GM21723 (cell line): ENCODE measurements around the gene AUTS2.

Experiments
- ATAC-seq: cut with Tn5 transposase; IDR thresholded peaks from one replicate; pipeline ENCODE4 v1.9.1; 2021; ENCODE audit warnings: mild to moderate bottlenecking, moderate library complexity; ENCODE audit not compliant: unreplicated experiment

AUTS2 gene

DNA sequence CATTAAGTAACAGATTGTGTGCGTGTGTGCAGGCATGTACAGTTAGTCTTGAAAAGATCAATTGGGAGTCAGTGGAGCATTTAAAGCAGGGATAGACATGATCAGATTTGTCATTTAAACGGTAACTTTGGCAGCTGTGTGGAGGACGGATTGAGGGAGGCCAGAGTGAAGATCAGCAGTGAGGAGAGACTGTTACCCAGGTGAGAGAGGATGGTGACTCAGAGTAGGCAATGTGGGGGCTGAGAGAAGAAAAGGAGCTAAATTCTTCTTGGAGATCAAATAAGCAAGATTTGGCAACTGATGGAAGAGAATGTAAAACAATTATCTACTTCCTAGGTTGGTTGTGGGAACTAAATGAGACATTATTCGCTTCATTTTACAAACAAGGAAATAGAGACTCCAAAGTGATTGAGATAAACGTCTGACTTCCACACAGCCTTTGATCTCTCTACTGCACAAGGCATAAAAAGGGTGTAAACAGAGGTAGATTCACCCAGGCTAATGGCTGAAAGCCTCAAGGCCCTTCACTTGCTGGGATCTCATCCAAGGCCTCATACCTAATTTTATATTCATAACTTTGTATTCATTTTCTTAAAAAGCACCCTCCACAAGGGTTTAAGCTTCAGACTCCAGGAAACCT, 868.6 kb downstream of the AUTS2 start:
- ATAC-seq: no peak

- ATAC-seq: no peak
Observed at GRCh38 chr7:70470746-70471145, 872.5 kb downstream of the AUTS2 start.

DNA sequence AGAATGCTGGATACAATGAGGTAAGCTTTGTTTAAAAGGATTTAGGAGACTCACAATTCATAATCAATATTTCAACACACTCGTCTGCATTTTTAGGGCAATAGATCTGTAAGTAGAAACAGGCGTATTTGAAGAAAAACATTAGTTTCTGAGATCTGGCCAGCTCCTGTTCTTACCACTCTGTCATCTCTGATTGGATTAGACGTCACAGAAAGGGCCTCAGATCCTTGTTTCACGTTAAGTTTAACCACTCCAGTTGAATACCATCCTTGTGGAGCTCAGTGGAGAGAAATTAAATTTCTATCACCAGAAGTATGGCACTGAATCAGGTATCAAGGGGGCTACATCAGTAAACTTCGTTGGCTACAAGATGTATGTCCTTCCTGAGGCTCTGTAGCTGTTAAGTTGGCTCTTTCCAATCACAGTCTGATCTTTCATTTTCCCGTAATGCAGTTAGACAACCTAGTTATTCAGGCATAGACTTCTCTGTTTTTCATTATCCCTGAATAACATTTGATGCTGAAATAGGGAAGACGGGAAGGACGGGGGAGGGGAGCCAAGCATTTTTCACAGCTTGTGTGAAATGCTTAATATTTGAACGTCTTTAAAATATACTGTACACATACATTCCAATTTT, 874.4 kb downstream of the AUTS2 start:
- ATAC-seq: no peak

GRCh38 chr7:70474639-70475234, 876.5 kb downstream of the AUTS2 start:
- ATAC-seq: no peak

- ATAC-seq: no peak
Observed at GRCh38 chr7:70477036-70478010, 879.0 kb downstream of the AUTS2 start.

DNA sequence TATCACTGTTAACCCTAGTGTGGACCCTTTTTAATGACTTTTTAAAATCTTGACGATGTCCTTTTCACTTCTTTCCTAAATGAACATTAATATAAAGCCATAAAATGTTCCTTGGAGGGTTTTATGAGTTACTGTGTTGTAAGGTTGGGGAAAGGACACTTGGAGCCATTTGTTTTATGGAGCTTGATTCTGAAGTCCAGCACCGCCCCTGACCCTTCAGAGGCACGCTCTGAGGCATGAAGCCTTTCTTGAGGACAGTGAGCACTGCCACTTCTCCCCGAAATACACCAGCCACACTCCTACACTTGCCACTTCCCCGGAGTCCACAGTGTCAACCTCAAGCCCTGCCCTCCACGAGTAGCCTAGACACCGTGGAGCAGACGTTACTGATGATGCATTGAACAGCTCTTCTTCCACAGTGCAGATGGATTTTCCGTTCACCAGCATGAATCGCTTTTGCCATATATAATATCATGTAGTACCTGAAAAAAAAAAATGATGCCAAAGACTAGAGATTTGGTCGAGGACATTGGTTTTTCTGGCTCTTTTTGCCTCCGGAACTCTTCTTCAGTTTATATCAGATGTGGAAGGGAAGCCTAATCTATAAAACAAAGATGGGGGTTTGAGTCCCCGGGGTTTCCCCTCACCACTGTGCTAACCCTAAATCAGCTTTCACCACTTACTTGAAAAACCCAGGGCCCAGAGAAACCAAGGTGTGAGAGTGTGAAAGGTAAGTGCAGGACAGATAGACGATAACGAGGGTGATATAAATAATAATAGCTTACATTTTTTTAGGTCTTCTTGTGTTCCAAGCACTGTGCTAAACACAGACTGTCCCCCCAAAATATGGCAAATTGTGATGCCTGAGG, 881.1 kb downstream of the AUTS2 start:
- no peak for ATAC-seq

DNA sequence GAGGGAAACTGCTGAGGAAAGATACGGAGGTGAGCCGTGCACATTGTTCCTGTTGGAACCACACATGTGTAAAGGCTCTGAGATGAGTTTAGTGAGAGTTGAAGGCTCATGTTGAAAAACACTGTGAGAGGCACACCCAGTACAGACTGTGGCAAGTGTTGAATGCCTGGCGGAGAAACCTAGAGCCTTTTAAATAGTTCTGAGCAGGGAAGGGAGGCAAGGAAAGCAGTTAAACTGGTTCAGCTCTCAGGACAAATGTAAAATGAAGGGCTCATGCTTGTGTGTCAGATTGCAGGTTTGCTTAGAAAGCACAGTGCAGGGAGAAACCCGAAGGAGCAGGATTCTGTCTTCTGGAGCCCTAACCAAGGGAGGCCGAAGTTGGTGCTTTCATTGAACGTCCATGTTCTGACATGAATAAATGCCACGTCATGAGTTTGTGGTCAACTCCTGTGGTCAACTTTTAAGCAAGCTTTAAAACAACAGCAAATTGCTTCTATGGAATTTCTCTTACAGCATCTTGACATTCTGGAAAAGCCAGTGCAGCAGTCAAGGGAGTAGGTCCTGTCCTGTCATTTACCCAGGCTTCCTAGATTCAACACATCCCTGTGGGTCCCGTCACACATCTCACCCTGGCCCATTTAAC, 882.8 kb downstream of the AUTS2 start:
- no peak for ATAC-seq

- no peak for ATAC-seq
Observed at GRCh38 chr7:70481570-70482123, 883.4 kb downstream of the AUTS2 start.

DNA sequence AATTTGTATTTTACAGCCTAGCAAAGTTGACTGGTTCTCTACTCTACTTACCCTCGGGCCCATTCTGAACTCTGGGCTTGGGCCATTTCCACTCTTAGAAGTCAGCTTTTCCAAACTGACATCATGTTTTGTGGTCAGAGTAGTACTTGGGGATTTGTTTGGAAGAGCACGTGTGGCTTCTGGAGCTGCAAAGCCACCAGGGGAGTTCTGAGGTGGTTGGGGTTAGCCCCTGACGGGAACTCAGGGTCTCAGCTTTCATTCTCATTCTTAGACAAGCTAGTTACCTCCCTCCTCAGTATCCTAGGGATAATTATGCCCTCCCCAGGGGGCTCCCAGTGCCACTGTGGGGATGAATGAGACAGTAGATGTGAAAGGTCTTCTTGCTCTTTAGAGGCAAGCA, 886.0 kb downstream of the AUTS2 start:
- no peak for ATAC-seq

DNA sequence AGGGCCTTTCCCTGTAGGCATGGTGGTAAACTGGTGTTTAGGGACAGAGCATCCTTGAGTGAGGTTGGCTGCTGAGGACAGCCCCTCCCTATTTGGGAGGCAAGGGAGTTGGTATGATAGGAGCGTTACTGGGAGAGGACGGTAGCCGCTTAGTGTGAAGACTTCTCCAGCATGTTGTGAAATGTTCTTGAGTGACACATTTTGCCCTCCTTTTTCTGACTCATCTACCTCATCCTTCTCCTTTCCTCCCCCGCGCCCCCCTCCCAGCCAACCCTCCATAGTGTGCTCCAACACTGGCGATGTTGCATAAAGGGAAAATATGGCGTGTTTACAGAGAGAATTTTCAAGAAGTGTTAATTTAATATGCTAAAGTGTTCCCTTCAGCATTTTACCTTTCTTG, 888.7 kb downstream of the AUTS2 start:
- ATAC-seq: no peak

GRCh38 chr7:70487428-70487827, 889.2 kb downstream of the AUTS2 start:
- no peak for ATAC-seq

- ATAC-seq: no peak
Observed at GRCh38 chr7:70487886-70488285, 889.6 kb downstream of the AUTS2 start.

- ATAC-seq: no peak
Observed at GRCh38 chr7:70489813-70490212, 891.5 kb downstream of the AUTS2 start.

DNA sequence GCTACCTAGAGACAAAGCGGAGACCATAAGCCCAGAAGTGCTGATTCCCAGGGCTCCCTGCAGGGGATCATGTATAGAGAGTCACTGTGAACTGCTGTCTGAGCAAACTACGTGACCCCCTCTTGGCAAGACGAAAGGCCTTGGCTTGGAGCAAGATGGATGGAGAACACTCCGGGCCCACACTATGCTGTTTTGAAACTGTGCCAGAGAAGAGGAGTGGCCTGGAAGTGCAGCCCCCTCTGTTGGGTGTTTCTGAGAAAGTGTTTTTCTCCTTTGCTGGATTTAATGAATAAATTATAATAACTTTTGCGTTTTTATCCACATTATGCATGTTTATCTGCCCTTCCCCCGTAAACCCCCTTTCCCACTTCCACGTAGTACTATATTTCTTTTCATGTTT, 894.4 kb downstream of the AUTS2 start:
- ATAC-seq: no peak

GRCh38 chr7:70494225-70495032, 896.2 kb downstream of the AUTS2 start:
- no peak for ATAC-seq

GRCh38 chr7:70495033-70495376, 896.7 kb downstream of the AUTS2 start:
- no peak for ATAC-seq

DNA sequence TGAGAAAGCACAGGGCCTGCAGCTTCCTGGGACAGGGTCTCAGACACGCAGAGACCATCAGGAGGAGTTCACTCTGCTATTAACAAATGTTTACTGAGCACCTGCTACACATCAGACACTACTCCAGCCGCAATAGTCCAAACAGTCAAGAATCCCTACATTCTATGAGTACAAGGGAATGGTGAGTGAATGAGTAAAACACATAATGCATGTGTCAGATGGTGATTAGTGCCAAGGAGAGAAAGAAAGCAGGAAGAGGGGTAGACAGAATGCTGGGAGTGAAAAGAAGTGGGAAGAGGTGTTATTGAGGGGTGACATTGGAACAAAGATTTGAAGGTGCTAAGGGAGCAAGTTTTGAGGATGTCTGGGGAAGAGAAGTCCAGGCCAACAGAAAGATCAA, 899.5 kb downstream of the AUTS2 start:
- ATAC-seq: no peak

DNA sequence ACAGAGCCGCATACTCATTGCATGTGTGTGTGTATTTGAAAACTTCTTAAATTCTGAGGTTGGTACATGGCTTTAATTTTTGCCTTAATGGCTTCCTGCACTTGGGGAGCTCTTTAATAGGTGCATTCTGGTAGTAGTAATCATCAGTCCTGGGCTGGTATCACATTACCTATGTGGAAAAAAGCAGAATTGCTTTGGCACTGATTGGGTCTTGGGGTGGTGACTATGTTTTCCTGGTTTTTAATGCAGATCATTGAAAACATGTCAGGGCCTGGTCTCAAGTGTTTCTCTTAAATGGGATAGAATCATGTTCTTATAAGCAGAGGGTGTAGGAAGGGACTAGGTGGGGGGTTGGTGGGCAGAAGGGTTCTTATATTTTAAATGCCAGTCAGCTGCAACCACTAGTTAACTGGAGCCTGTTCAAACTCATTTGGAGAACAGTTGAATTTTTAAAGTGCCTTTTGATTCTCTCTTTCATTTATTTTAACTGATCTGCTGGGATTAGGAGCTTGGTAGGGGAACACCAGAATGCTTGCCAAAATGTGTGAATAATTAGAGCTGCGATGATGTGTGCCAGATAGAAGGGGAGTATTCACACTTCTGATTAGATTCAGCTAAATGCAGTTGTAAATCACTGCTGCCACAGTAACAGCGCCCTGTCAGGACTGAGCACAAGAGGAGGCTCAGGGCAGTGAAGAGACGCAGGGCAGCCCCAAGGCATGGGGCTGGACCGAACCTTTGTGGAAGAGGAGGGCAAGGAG, 900.1 kb downstream of the AUTS2 start:
- no peak for ATAC-seq
